KMS-11 (cell line): ENCODE results near the gene ITPKB.
A peak's percentile ranks its signal among the peaks of the same experiment; 100 is the strongest.

Experiments
- H2AFZ ChIP-seq: fragments of 200-600 bp; sonication (generic); 2 replicates; pipeline ENCODE4 v1.6.1; 2016; ENCODE audit warnings: antibody characterized with exemption, mixed run types, low read depth
- H3K27ac ChIP-seq: fragments of 200-600 bp; sonication (generic); 2 replicates; pipeline ENCODE4 v1.6.1; 2016; ENCODE audit warnings: mild to moderate bottlenecking, mixed run types
- H3K27me3 ChIP-seq: fragments of 200-600 bp; sonication (generic); 2 replicates; pipeline ENCODE4 v1.6.1; 2017; ENCODE audit warnings: mild to moderate bottlenecking, low read depth, mixed run types, moderate library complexity; ENCODE audit not compliant: insufficient read depth
- H3K36me3 ChIP-seq: fragments of 200-600 bp; sonication (generic); 2 replicates; pipeline ENCODE4 v1.6.1; 2017; ENCODE audit warnings: mild to moderate bottlenecking, mixed run types; ENCODE audit not compliant: insufficient read depth
- H3K4me1 ChIP-seq: fragments of 200-600 bp; sonication (generic); 2 replicates; pipeline ENCODE4 v1.6.1; 2016; ENCODE audit warnings: mild to moderate bottlenecking, low read depth, mixed run types; ENCODE audit not compliant: poor library complexity, severe bottlenecking
- H3K4me2 ChIP-seq: fragments of 200-600 bp; sonication (generic); 2 replicates; pipeline ENCODE4 v1.7.0; 2016; ENCODE audit warnings: mild to moderate bottlenecking, mixed run types
- H3K4me3 ChIP-seq: fragments of 200-600 bp; sonication (generic); IDR thresholded peaks from 2 replicates; pipeline ENCODE4 v1.6.1; 2017; ENCODE audit warnings: low read depth, low read length, mixed read lengths; ENCODE audit not compliant: insufficient read depth
- H3K79me2 ChIP-seq: fragments of 200-600 bp; sonication (generic); 2 replicates; pipeline ENCODE4 v1.6.1; 2016; ENCODE audit warnings: low read depth, mixed run types; ENCODE audit not compliant: insufficient read depth
- H3K9ac ChIP-seq: fragments of 200-600 bp; sonication (generic); 2 replicates; pipeline ENCODE4 v1.6.1; 2016; ENCODE audit warnings: mild to moderate bottlenecking, mixed run types
- H4K20me1 ChIP-seq: fragments of 200-600 bp; sonication (generic); 2 replicates; pipeline ENCODE4 v1.6.1; 2016; ENCODE audit warnings: mild to moderate bottlenecking, mixed run types; ENCODE audit not compliant: insufficient read depth
- CTCF ChIP-seq: fragments of 200-600 bp; sonication (generic); conservative IDR thresholded peaks from 2 replicates; pipeline ENCODE4 v1.6.1; 2017; ENCODE audit warnings: low read depth, mild to moderate bottlenecking, antibody characterized with exemption, low read length, moderate library complexity, mixed read lengths

Gene ITPKB

GRCh38 chr1:226654046-226654667, 84.9 kb downstream of the ITPKB start:
- no peaks in the 10 kb centered on the region for H4K20me1 ChIP-seq
- H3K4me3 ChIP-seq, result peak overlapping the region; percentile 88
- H3K9ac ChIP-seq, result peak overlapping the region; percentile 52
- no peaks in the 10 kb centered on the region for H3K36me3 ChIP-seq
- peaks cover 59% of the 10 kb centered on the region for H3K4me1 ChIP-seq
- H3K4me2 ChIP-seq, result no peak overlapping the region; the same call in 1 of the 2 replicates
- peak overlapping the region; percentile 77 for H3K27ac ChIP-seq
- no peaks in the 10 kb centered on the region for H3K27me3 ChIP-seq
- TF ChIP-seq CTCF, result no peak
- peak overlapping the region; percentile 18; the same call in 1 of the 2 replicates for H2AFZ ChIP-seq
- peaks cover 36% of the 10 kb centered on the region; the same call in 1 of the 2 replicates for H3K79me2 ChIP-seq

- Histone ChIP-seq H3K4me2 (no peak overlapping the region; the same call in 1 of the 2 replicates), H3K4me3 (peak overlapping the region; percentile 88), H3K4me1 (peaks cover 52% of the 10 kb centered on the region), H3K9ac (peak overlapping the region; percentile 52), H4K20me1 (no peaks in the 10 kb centered on the region), H3K79me2 (peaks cover 30% of the 10 kb centered on the region; the same call in 1 of the 2 replicates), H3K36me3 (no peaks in the 10 kb centered on the region), H3K27ac (peak overlapping the region; percentile 77), H2AFZ (peak overlapping the region; percentile 18; the same call in 1 of the 2 replicates), H3K27me3 (no peaks in the 10 kb centered on the region)
- TF ChIP-seq CTCF, result no peak
These were observed 85.7 kb downstream of the ITPKB start for GRCh38 chr1:226653311-226653921.

- Histone ChIP-seq H3K79me2 (peaks cover 22% of the 10 kb centered on the region; the same call in 1 of the 2 replicates), H3K36me3 (no peaks in the 10 kb centered on the region), H3K27ac (peak overlapping the region; percentile 77; the same call in 1 of the 2 replicates), H3K4me3 (no peak overlapping the region), H3K27me3 (no peaks in the 10 kb centered on the region), H2AFZ (no peak overlapping the region), H3K4me1 (peaks cover 44% of the 10 kb centered on the region), H3K4me2 (no peak overlapping the region; the same call in 1 of the 2 replicates), H3K9ac (peak overlapping the region; percentile 52; the same call in 1 of the 2 replicates), H4K20me1 (no peaks in the 10 kb centered on the region)
- TF ChIP-seq CTCF, result no peak
These were observed 86.5 kb downstream of the ITPKB start for GRCh38 chr1:226652613-226653012.

GRCh38 chr1:226651732-226652105, 87.4 kb downstream of the ITPKB start:
- H3K9ac ChIP-seq, result no peak overlapping the region
- no peak overlapping the region for H3K4me2 ChIP-seq
- no peak overlapping the region for H3K27ac ChIP-seq
- H3K36me3 ChIP-seq, result no peaks in the 10 kb centered on the region; the same call in 1 of the 2 replicates
- H4K20me1 ChIP-seq, result no peaks in the 10 kb centered on the region
- H3K4me3 ChIP-seq, result no peak overlapping the region
- H3K4me1 ChIP-seq, result peaks cover 35% of the 10 kb centered on the region
- H3K79me2 ChIP-seq, result peaks cover 17% of the 10 kb centered on the region; the same call in 1 of the 2 replicates
- TF ChIP-seq CTCF, result no peak
- no peak overlapping the region for H2AFZ ChIP-seq
- no peaks in the 10 kb centered on the region for H3K27me3 ChIP-seq
